Endodermal cell (in vitro differentiated cells): ENCODE results near the gene LRCH1. TPM values are rescaled to one million over a fixed set of nuclear protein-coding genes. Genes with fewer than 3 reads are reported as not detected.

ENCODE experiments used
- DNase-seq: peaks from one replicate; pipeline ENCODE4 v3.0.0-alpha.2; 2017
- H3K27ac ChIP-seq: 2 replicates; pipeline ENCODE4 v1.5.1; 2013; ENCODE audit warnings: mild to moderate bottlenecking, low read depth, low read length, moderate library complexity
- H3K27me3 ChIP-seq: 2 replicates; pipeline ENCODE4 v1.6.1; 2013; ENCODE audit warnings: mild to moderate bottlenecking, low read length, moderate library complexity; ENCODE audit not compliant: insufficient read depth, control insufficient read depth, poor library complexity, severe bottlenecking
- H3K36me3 ChIP-seq: 2 replicates; pipeline ENCODE4 v1.7.0; 2013; ENCODE audit warnings: mild to moderate bottlenecking, low read length, moderate library complexity; ENCODE audit not compliant: control insufficient read depth, insufficient read depth
- H3K4me1 ChIP-seq: one replicate; pipeline ENCODE4 v1.7.0; 2013; ENCODE audit warnings: low read length; ENCODE audit not compliant: control insufficient read depth, insufficient read depth
- H3K4me3 ChIP-seq: 2 replicates; pipeline ENCODE4 v1.5.1; 2013; ENCODE audit warnings: mild to moderate bottlenecking, low read length, moderate library complexity
- H3K9ac ChIP-seq: 2 replicates; pipeline ENCODE4 v1.6.1; 2013; ENCODE audit warnings: mild to moderate bottlenecking, low read length, moderate library complexity; ENCODE audit not compliant: poor library complexity, severe bottlenecking; ENCODE audit errors: extremely low read depth
- H3K9me3 ChIP-seq: 2 replicates; pipeline ENCODE4 v1.6.1; 2013; ENCODE audit warnings: mild to moderate bottlenecking, low read length, moderate library complexity; ENCODE audit not compliant: control insufficient read depth
- H3K27ac Mint-ChIP-seq: 2 replicates; pipeline ENCODE4 v1.8.0; 2020; ENCODE audit warnings: mixed read lengths
- H3K27me3 Mint-ChIP-seq: 2 replicates; pipeline ENCODE4 v1.8.0; 2021; ENCODE audit warnings: mild to moderate bottlenecking, mixed read lengths; ENCODE audit not compliant: insufficient read depth
- H3K36me3 Mint-ChIP-seq: 2 replicates; pipeline ENCODE4 v1.8.0; 2020; ENCODE audit warnings: low read depth, mixed read lengths
- H3K4me1 Mint-ChIP-seq: 2 replicates; pipeline ENCODE4 v1.8.0; 2020; ENCODE audit warnings: mixed read lengths
- H3K4me3 Mint-ChIP-seq: 2 replicates; pipeline ENCODE4 v1.8.0; 2020; ENCODE audit warnings: mild to moderate bottlenecking, moderate library complexity, mixed read lengths
- H3K9me3 Mint-ChIP-seq: 2 replicates; pipeline ENCODE4 v1.8.0; 2020; ENCODE audit warnings: mild to moderate bottlenecking, mixed read lengths
- CTCF ChIP-seq: fragments of 200-600 bp; sonication (generic); conservative IDR thresholded peaks from 2 replicates; pipeline ENCODE4 v1.5.0; 2021; ENCODE audit warnings: antibody characterized with exemption, mild to moderate bottlenecking
- WGBS, 2 experiments: methylation state at CpG; one replicate each; pipeline versions ENCODE4 v1.1.5 to v1.1.7; 2013; ENCODE audit warnings: missing lambda C conversion rate in 2 of 2, mixed read lengths in 1 of 2; ENCODE audit not compliant: insufficient coverage in 1 of 2, insufficient read length in 1 of 2; 5-methylcytosine and 5-hydroxymethylcytosine counted together
- total RNA-seq, 2 donors: library from RNA; stranded (reverse); fragmentation: NEBNext Ultra II Directional in 1 of 2; extraction: Animal tissue kit (Norgen Biotek cat#: 25700) in 1 of 2; gene quantifications; 2 replicates in 1 of 2; 3 replicates in 1 of 2; pipeline ENCODE4 v1.2.1, GENCODE V29; 2021

LRCH1 gene
- total RNA-seq, 2 donors from 2014 or later, result 8.1 to 11.8 TPM

GRCh38 chr13:46630431-46631178, 77.6 kb downstream of the LRCH1 start:
- Mint-ChIP-seq H3K9me3 (no peaks in the 10 kb centered on the region), H3K27ac (peak overlapping the region; percentile 75), H3K4me3 (no peak overlapping the region), H3K4me1 (peaks cover 21% of the 10 kb centered on the region), H3K36me3 (no peaks in the 10 kb centered on the region), H3K27me3 (peaks cover 36% of the 10 kb centered on the region)
- Histone ChIP-seq H3K9ac (no peak overlapping the region), H3K4me3 (peak overlapping the region; percentile 35), H3K36me3 (no peaks in the 10 kb centered on the region), H3K27ac (no peak overlapping the region), H3K9me3 (no peaks in the 10 kb centered on the region), H3K27me3 (peaks cover 30% of the 10 kb centered on the region), H3K4me1 (peaks cover 7% of the 10 kb centered on the region)
- no peak for DNase-seq
- 71% methylated on average over 1 of the region's 1 CpG; no CpG with 5 or more reads in 1 of the 2 experiments for WGBS, 2 experiments
- no peak for TF ChIP-seq CTCF

- Histone ChIP-seq H3K36me3 (no peaks in the 10 kb centered on the region), H3K27ac (no peak overlapping the region), H3K27me3 (peaks cover 30% of the 10 kb centered on the region), H3K9ac (no peak overlapping the region), H3K9me3 (no peaks in the 10 kb centered on the region), H3K4me3 (no peak overlapping the region), H3K4me1 (peaks cover 7% of the 10 kb centered on the region)
- Mint-ChIP-seq H3K4me3 (no peak overlapping the region), H3K27me3 (peaks cover 34% of the 10 kb centered on the region), H3K9me3 (no peaks in the 10 kb centered on the region), H3K27ac (peak overlapping the region; percentile 75), H3K36me3 (no peaks in the 10 kb centered on the region), H3K4me1 (peaks cover 21% of the 10 kb centered on the region)
- no peak for DNase-seq
- WGBS, 2 experiments, result 93 to 100% methylated on average over 1 to 2 of the region's 2 CpGs
- no peak for TF ChIP-seq CTCF
These were observed 78.2 kb downstream of the LRCH1 start for GRCh38 chr13:46631179-46631542.

- Histone ChIP-seq H3K9me3 (no peaks in the 10 kb centered on the region), H3K4me3 (no peak overlapping the region), H3K4me1 (peaks cover 7% of the 10 kb centered on the region), H3K36me3 (no peaks in the 10 kb centered on the region), H3K27me3 (peaks cover 22% of the 10 kb centered on the region), H3K27ac (no peak overlapping the region), H3K9ac (no peak overlapping the region)
- no peak overlapping the region for H3K27ac Mint-ChIP-seq
- H3K4me1 Mint-ChIP-seq, result peaks cover 21% of the 10 kb centered on the region
- peaks cover 31% of the 10 kb centered on the region for H3K27me3 Mint-ChIP-seq
- H3K9me3 Mint-ChIP-seq, result no peaks in the 10 kb centered on the region
- no peak for TF ChIP-seq CTCF
- WGBS, 2 experiments, result 94% methylated on average over 2 of the region's 2 CpGs; no CpG with 5 or more reads in 1 of the 2 experiments
- H3K4me3 Mint-ChIP-seq, result no peak overlapping the region
- no peak for DNase-seq
- no peaks in the 10 kb centered on the region for H3K36me3 Mint-ChIP-seq
These were observed 79.2 kb downstream of the LRCH1 start for GRCh38 chr13:46632176-46632575.
